Measurements from ENCODE around the gene CACNA2D4.
"Not testable (repeated sequence)": the region's sequence is repeated elsewhere in the genome, so short reads cannot be mapped to it uniquely, and the experiment has no call there.

CACNA2D4 gene

GRCh38 chr12:1918081-1918883 is at the start of gene CACNA2D4:
TSS of gene CACNA2D4 (minus strand) at chr12:1918652. CDS start at chr12:1918473, 179 bp downstream.
- no peak for DNase-seq

- no peak for DNase-seq
These were observed 48.2 kb upstream of the CACNA2D4 start for GRCh38 chr12:1966561-1967226.

GRCh38 chr12:1965916-1966315 is 47.5 kb upstream of the CACNA2D4 start:
- DNase-seq, result no peak

- no peak for DNase-seq
These were observed 43.9 kb upstream of the CACNA2D4 start for GRCh38 chr12:1962051-1963020.

GRCh38 chr12:1956716-1957115 is 38.3 kb upstream of the CACNA2D4 start:
- no peak for DNase-seq

GRCh38 chr12:1949771-1950470 is 31.5 kb upstream of the CACNA2D4 start:
- no peak for DNase-seq

GRCh38 chr12:1948883-1949282 is 30.4 kb upstream of the CACNA2D4 start:
- no peak for DNase-seq

- DNase-seq, result no peak
These were observed 28.6 kb upstream of the CACNA2D4 start for GRCh38 chr12:1947081-1947480.

GRCh38 chr12:1946296-1946695 is 27.8 kb upstream of the CACNA2D4 start:
- no peak for DNase-seq

- not testable (repeated sequence) for DNase-seq
These were observed 27.1 kb upstream of the CACNA2D4 start for GRCh38 chr12:1945502-1945901.

GRCh38 chr12:1939801-1940607 is 21.6 kb upstream of the CACNA2D4 start:
- peak; percentile 74 for DNase-seq

- DNase-seq, result no peak
These were observed 20.9 kb upstream of the CACNA2D4 start for GRCh38 chr12:1939331-1939730.

- no peak for DNase-seq
These were observed 19.2 kb upstream of the CACNA2D4 start for GRCh38 chr12:1937481-1938224.

- peak; percentile 93 for DNase-seq
These were observed 18.2 kb upstream of the CACNA2D4 start for GRCh38 chr12:1936406-1937320.

- DNase-seq, result no peak
These were observed 17.4 kb upstream of the CACNA2D4 start for GRCh38 chr12:1935700-1936378.

GRCh38 chr12:1935242-1935641 is 16.8 kb upstream of the CACNA2D4 start:
- DNase-seq, result no peak

GRCh38 chr12:1934831-1935230 is 16.4 kb upstream of the CACNA2D4 start:
- DNase-seq, result no peak

GRCh38 chr12:1934068-1934467 is 15.6 kb upstream of the CACNA2D4 start:
- DNase-seq, result no peak

Measured in NCI-H1092 treated with DMSO at 0.1 percent for 48 hours (cell line).